SH-SY5Y (cell line): ENCODE results near the gene TRUB2.

Experiments used
- GATA2 ChIP-seq: IDR thresholded peaks from 2 replicates; pipeline ENCODE4 v1.6.1; 2011; ENCODE audit warnings: mild to moderate bottlenecking, low read depth, low read length
- GATA3 ChIP-seq: IDR thresholded peaks from 2 replicates; pipeline ENCODE4 v1.6.1; 2011; ENCODE audit warnings: low read depth, mild to moderate bottlenecking, low read length, moderate library complexity

Gene TRUB2

DNA sequence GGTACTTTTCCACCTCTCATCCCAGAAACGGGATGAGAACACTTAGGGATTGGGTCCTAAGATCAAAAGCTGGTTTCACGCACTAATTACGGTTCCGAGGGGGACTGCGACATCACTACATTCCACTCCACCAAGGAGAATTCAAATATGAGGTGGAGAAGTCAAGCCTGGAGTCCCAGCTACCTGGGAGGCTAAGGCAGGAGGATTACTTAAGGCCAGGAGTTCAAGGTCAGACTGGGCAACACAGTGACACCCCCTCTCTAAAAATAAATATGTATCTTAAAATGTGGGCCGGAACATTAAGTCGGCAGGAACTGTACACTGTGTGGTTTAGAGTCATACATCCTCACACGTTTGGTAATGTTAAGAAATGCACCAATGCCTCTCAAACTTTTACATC lies 48.0 kb downstream of the TRUB2 start:
- TF ChIP-seq GATA2 (no peak), GATA3 (no peak)

DNA sequence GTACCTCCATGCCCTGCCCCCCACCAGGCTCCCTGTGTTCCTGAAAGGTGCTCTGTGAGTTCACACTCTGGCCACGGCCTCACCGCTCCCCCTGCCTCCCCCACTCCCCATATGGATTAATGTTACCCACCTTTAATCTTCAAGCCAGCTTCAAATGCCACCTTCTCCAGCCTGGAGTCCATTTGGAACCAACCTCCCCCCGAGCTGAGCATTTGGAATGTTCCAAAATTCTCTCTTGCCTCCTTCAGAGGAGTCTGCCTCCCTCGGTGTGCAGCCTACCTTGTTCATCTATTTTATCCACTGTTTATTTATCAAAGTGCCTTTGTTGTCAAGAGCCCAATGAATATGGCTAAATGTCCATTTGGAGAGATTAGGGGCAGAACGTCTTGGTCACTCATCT lies 50.7 kb downstream of the TRUB2 start:
- TF ChIP-seq GATA3 (no peak), GATA2 (no peak)

DNA sequence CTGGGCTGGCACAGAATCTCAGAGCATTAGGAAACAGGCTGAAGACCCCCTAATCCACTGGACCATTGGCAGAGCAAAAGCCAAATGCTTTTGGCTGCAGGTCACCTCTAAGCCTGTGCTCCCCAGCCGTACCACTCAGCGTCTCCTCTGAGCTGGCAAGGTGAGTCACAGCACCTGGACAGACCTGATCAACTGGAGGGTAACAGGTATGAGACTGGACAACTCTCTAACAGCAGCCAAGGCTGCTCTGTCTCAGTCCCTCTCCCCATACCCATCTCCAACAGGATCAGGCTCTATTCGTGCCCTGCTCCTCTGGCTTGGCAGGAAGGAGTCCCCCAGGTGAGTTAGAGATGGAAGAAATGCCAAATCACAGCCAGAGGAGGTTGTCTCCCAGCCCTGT lies 51.1 kb downstream of the TRUB2 start:
- TF ChIP-seq GATA2: no peak
- no peak for TF ChIP-seq GATA3

DNA sequence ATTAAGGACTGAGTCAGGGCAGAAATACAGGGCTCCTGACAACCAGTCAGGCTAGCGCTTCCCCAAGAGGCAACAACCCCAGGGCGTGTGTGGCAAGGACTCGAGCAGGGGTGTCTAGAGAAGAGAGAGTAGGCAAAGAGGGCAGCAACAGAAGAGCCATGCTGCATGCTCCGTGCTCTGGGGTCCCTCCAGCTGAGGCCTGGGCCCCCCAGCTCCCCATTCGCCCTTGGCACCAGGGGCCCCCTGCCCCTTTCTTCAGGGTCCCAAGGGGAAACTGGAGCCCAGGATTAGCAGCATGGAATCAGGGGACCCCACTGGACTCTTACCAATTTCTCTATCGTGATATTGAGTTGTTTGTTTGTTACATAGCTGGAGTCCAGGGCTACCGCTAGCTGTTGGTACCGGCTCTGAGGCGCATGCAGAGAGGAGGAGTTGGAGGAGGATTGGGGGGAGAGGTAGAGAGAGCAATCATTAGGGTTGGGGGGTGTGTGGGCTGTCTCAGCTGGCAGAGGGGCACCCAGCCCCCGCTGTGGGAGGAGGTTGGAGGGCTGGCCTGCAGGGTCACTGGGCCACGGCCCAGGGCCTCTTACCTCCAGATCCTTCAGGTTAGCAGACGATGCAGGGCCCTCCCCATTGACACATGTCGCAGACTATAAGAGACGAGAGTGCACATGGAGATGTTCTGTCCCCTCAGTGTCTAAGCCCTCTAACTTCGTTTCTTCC lies 55.2 kb downstream of the TRUB2 start:
- TF ChIP-seq GATA2 (no peak), GATA3 (no peak)

DNA sequence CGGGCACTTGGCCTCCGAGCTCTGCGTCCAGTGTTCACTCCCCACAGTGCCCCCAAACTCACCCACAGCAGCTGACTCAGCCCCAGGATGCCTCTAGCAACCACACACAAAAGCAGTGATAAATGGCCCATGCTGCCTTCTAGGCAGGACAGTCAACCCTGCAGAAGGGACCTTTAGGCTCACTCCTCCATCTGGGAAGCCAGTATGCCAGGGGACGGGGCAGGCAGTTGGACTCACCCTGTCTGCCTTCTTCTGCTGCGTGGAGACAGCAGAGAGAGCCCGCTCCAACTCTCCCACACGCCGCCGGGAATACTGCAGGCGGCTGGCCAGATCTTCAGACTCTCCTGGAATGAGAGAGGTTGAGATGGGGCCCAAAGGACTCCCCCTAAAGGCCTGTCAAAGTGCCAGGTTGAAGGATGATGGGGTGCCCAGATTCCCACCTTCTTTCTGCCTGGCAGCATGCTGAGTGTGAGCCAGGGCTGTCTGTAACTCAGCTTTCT lies 56.8 kb downstream of the TRUB2 start:
- TF ChIP-seq GATA2 (no peak), GATA3 (no peak)

DNA sequence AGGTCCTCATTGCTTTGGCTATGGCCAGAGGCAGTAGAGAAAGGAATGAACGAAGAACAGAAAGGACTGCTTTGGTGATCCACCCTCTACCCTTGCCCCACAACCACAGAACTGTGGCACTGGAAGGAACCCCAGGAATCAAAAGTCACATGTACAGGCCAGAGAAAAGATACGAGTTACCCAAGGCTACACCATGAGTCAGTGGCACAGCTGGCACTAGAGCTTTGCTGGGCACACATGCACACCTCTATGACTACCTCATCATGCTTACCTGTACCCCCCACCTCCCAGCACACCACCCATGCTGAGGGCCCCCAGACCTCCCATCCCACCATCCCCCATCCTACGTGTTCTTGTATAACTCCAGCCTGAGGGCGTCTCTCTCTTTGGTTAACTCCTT lies 59.6 kb downstream of the TRUB2 start:
- TF ChIP-seq GATA3: no peak
- TF ChIP-seq GATA2: no peak

DNA sequence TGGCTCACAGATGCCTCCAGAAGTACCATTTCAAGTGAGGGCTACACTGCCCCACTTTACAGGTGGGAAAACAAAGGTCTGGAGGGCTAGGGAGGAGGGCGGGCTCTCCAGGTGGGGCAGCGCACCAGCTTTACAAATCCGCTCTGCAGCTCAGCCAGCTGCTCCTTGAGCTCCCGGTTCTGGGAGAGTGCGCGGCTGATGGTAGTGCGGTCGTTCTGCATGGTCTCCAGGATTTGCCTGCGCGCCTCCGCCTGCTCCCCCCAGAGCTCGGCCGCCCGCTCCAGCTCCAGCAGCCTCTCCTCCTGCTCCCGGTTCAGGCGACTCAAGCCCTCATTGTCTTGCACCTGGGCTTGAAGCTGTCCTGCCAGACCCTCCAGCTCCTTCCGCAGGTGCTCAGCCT lies 61.9 kb downstream of the TRUB2 start:
- TF ChIP-seq GATA3 (no peak), GATA2 (no peak)

DNA sequence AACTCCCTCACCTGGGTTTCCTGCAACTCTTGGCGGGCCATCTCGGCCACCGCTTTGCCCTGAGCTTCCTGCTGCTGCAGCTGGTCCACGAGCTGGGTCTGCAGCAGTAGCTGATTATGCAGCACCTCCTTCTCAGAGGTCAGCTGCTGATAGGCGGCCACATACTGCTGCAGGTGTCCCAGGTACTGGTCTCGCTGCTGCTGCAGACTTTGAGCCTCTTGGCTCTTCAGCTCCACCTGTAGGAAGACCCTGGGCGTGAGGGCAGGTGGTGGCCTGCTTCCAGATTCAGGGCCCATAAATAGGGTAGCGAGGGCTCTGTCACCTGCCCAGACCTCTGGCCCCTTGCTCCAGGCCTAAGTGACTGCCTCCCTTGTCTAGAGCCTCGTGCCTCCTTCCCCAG lies 63.1 kb downstream of the TRUB2 start:
- TF ChIP-seq GATA3: no peak
- no peak for TF ChIP-seq GATA2

DNA sequence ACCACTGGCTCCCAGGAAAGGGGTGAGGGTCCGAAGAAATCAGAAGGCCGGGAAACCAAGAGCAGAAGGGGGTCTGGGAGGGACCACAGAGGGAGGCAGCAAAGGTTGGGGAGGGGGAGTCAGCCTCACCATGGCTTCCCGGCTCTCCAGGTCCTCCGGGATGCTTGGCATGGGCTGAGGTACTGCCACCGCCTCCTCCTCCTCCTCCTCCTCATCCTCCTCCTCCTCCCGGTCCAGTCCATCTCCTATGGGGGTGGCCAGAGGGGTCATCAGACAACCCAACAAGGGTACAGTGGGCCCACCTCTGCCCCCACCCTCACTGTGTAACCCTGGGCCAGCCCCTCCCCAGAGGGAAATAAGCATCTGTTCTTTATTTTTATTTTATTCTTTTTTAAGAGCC lies 63.9 kb downstream of the TRUB2 start:
- no peak for TF ChIP-seq GATA2
- TF ChIP-seq GATA3: no peak

DNA sequence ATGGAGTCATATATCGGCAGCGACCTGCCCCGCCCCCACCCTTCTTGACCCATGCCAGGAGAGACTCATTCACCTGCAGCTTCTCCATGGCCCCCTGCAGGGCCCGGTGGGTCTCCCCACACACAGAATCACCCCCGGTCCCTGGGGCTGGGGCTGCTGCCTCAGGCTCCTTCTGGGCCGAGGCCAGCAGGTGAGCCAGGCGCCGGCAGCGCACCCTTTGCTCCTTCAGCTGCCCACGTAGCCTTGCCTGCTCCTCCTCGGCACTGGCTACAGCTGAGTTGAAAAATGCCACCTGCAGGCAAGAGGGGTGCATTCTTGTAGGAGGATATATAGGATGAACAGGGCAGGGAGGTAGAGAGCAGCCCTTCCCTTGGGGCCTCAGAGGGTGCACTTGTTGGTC lies 64.3 kb downstream of the TRUB2 start:
- TF ChIP-seq GATA3 (no peak), GATA2 (no peak)

DNA sequence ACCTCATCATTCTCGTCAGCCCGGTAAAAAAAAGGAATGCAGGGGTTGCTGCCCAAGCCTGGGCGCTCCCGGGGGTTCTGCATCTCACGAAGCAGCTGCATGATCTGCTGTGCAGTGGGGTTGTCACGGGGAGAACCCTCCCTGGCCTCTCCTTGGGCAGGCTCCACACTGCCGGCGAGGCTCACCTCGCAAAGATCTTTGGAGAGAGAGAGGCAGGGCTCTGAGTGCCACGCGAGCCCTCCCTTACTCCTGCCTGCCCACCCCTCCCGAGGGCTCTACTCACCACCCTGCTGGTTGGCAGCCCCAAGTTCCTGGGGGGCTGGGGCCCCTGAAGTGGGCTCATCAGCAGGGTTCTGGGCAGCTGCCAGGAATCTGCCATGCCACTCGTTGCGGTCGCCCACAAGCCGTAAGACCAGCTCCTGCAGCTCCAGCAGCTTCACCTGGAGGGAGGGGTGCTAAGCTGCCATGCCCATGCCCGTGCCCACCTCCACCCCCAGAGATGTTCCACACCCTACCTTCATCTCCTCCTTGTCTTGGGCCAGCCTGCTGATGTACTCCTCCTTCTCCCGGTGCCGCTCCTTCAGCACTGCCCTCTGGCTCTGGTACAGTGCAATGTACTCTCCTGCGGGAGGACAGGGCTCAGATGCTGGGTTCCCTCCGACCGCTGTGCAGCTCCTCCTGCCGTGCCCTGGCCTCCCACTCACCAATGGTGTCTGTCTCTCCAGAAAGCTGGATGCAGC lies 65.0 kb downstream of the TRUB2 start:
- TF ChIP-seq GATA3: no peak
- TF ChIP-seq GATA2: no peak
